Ovary (tissue), 10 donors: ENCODE measurements around the gene PXMP4. TPM values are rescaled to one million over a fixed set of nuclear protein-coding genes. Genes with fewer than 3 reads are reported as not detected.

ENCODE experiments used
- DNase-seq, 5 donors: peaks; one replicate each; pipeline ENCODE4 v3.0.0-alpha.2; 2019 to 2020
- H3K27ac ChIP-seq, 2 donors: fragments of 200-600 bp; one replicate each; pipeline versions ENCODE4 v1.5.1 to v1.8.0; 2019 to 2022
- H3K27me3 ChIP-seq: fragments of 200-600 bp; one replicate; pipeline ENCODE4 v1.8.0; 2022
- H3K36me3 ChIP-seq: fragments of 200-600 bp; sonication (generic); one replicate; pipeline ENCODE4 v1.5.1; 2019
- H3K4me1 ChIP-seq: one replicate; pipeline ENCODE4 v1.8.1; 2013; ENCODE audit warnings: mild to moderate bottlenecking, moderate library complexity; ENCODE audit not compliant: insufficient read depth
- H3K4me3 ChIP-seq: fragments of 200-600 bp; sonication (generic); one replicate; pipeline ENCODE4 v1.5.1; 2017
- H3K9me3 ChIP-seq, 2 donors: fragments of 200-600 bp in 1 of 2; sonication (generic) in 1 of 2; one replicate each; pipeline versions ENCODE4 v1.5.1 to v1.8.1; 2013 to 2019; ENCODE audit warnings: mild to moderate bottlenecking in 1 of 2, moderate library complexity in 1 of 2
- CTCF ChIP-seq, 3 donors: fragments of 450-650 bp in 2 of 3; fragments of 200-600 bp in 1 of 3; IDR thresholded peaks; one replicate each; pipeline versions ENCODE4 v1.5.1 to v1.8.0; 2016 to 2022; ENCODE audit warnings: antibody characterized with exemption in 3 of 3, mild to moderate bottlenecking in 1 of 3
- EP300 ChIP-seq: sonication (generic); formaldehyde crosslinking; IDR thresholded peaks from one replicate; pipeline ENCODE4 v1.6.1; 2017; ENCODE audit warnings: antibody characterized with exemption
- POLR2A ChIP-seq: fragments of 450-650 bp; IDR thresholded peaks from one replicate; pipeline ENCODE4 v1.6.1; 2017; ENCODE audit warnings: antibody characterized with exemption, mild to moderate bottlenecking, moderate library complexity
- WGBS, 3 donors: extraction: QIAGEN DNeasy Blood & Tissue Kit in 1 of 3; methylation state at CpG; one replicate each; pipeline versions ENCODE4 v1.1.5 to v1.1.7; 2013 to 2017; 5-methylcytosine and 5-hydroxymethylcytosine counted together
- intact Hi-C, 4 donors: fragments of 100-400 bp; cut with DNase I; formaldehyde crosslinking; loops; one replicate each; pipeline versions ENCODE4 v1.11.0 to v1.15.1; 2022 to 2023
- long read RNA-seq, 3 donors: library from polyadenylated mRNA in 2 of 3; unstranded in 2 of 3; transcript quantifications; one replicate each; pipeline ENCODE4 v2.0.0 and lab custom pipeline, GENCODE V29; 2021 to 2026
- polyA plus RNA-seq, 2 donors: library from polyadenylated mRNA; stranded (reverse); fragments of 200-250 nt in 1 of 2; fragments of 350-450 nt in 1 of 2; fragmentation: Illumina TruSeq in 1 of 2; extraction: RNeasy Lipid Tissue Mini Kit (QIAGEN cat#74804) in 1 of 2; gene quantifications; one replicate each; pipeline ENCODE4 v1.2.3, GENCODE V29; 2013 to 2014
- total RNA-seq, 7 donors: library from RNA; depleted of rRNA in 2 of 7; stranded (reverse); fragments of >200 nt in 2 of 7; fragmentation: NEBNext Ultra II Directional in 3 of 7; extraction: Animal tissue kit (Norgen Biotek cat#: 25700) in 3 of 7; gene quantifications; one replicate each; pipeline versions ENCODE4 v1.1.0 to v1.2.4, GENCODE V29; 2016 to 2023
- donor health status: DM: no; HTN: no; CAD: no; lungs with moderate emphysema.
- donor health status: DM: no; HTN: no; CAD: no.
- donor health status: Bipolar disorder and iron deficiency.
- donor health status: DM: yes; HTN: yes; CAD: no.
- donor health status: DM: no; HTN: no; CAD: no.
- donor health status: DM: yes; HTN: yes; CAD: no.

Gene PXMP4, protein sequence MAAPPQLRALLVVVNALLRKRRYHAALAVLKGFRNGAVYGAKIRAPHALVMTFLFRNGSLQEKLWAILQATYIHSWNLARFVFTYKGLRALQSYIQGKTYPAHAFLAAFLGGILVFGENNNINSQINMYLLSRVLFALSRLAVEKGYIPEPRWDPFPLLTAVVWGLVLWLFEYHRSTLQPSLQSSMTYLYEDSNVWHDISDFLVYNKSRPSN
- total RNA-seq: 10 to 100 TPM in 5 of 7 donors, 1 to 10 TPM in 2; 3.4 to 15.1 (median 11.8) TPM
- polyA plus RNA-seq: 1 to 10 TPM; 5.3 to 8.8 TPM
- long read RNA-seq, donor 1, full-length matches to known transcripts: 39 of 48 reads
- long read RNA-seq, donor 1, partial matches to known transcripts: 0 of 48 reads
- long read RNA-seq, donor 1, other reads (novel, unspliced or antisense): 9 of 48 reads
- long read RNA-seq, donor 2, full-length matches to known transcripts: 5 of 5 reads
- long read RNA-seq, donor 2, partial matches to known transcripts: 0 of 5 reads
- long read RNA-seq, donor 2, other reads (novel, unspliced or antisense): 0 of 5 reads
- long read RNA-seq, donor 3, full-length matches to known transcripts: 5 of 10 reads
- long read RNA-seq, donor 3, partial matches to known transcripts: 0 of 10 reads
- long read RNA-seq, donor 3, other reads (novel, unspliced or antisense): 5 of 10 reads

DNA sequence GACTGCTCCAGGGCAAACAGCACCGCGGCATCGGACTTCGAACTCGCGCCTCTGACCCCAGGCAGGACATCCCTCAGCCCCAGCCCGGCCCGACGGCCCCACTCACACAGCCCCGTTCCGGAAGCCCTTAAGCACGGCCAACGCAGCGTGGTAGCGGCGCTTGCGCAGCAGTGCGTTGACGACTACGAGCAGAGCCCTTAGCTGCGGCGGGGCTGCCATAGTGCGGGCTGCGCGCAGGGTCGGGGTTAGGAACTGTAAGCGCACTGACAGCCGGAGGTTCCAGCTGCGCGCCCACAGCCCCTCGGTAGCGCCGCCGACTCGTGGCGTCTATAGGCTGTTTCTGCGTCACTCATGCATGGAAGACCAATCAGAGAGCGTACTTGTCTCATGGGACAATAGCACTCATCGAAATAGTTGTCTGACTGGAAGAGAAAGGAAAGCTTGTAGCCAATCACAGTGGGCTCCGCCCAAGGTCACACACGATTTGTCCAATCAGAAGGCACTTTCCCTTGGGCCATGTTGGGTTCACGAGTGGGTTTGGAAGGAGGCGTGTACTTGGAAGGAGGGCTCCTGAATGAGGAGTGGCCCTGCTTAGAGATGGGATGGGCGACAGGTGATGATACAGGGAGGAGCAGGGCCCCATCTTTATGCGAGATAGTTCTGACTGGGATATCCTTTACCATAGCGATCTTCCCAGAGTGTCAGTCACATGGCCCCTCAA is at the start of gene PXMP4:
TSS of gene PXMP4 (minus strand) at position 322 of the 721 bp plus-strand sequence. CDS start at position 219, 103 bp downstream.
- no peak for TF ChIP-seq CTCF (IDR thresholded peaks at IDR 0.05)
- TF ChIP-seq POLR2A: no peak
- TF ChIP-seq EP300: no peak
- intact Hi-C loops: no loop called here
- Histone ChIP-seq H3K4me3 (peak within 1 kb of the TSS; percentile 78), H3K4me1 (peaks cover 12% of the 10 kb centered on the region), H3K36me3 (no peaks in the 10 kb centered on the region), H3K9me3 (no peaks in the 10 kb centered on the region), H3K27ac (peak within 1 kb of the TSS in 1 of 2 donors; percentile 24), H3K27me3 (no peaks in the 10 kb centered on the region)
- 1 to 3% (median 2%) methylated on average over 40 to 46 of the region's 46 CpGs for WGBS, 3 donors
- DNase-seq: peak; percentile 87 to 93 (median 91)

- intact Hi-C loops: no loop called here
- Histone ChIP-seq H3K9me3 (no peaks in the 10 kb centered on the region), H3K27ac (no peak overlapping the region), H3K4me1 (no peaks in the 10 kb centered on the region), H3K27me3 (no peaks in the 10 kb centered on the region), H3K4me3 (no peak overlapping the region), H3K36me3 (no peaks in the 10 kb centered on the region)
- TF ChIP-seq EP300 (no peak), CTCF (IDR thresholded peaks at IDR 0.05) (no peak), POLR2A (no peak)
- DNase-seq: no peak
- 81 to 90% (median 88%) methylated on average over 4 of the region's 4 CpGs for WGBS, 3 donors
Measured at GRCh38 chr20:33769043-33769442, 48.9 kb upstream of the PXMP4 start.

- H3K27ac ChIP-seq: no peak overlapping the region
Measured at GRCh38 chr20:33767777-33768138, 47.6 kb upstream of the PXMP4 start.

More at GRCh38 chr20:33767777-33768138, 47.6 kb upstream of the PXMP4 start:
- TF ChIP-seq CTCF (IDR thresholded peaks at IDR 0.05) (no peak), EP300 (no peak), POLR2A (no peak)
- H3K27me3 ChIP-seq: no peaks in the 10 kb centered on the region
- no peaks in the 10 kb centered on the region for H3K4me1 ChIP-seq
- intact Hi-C loops: no loop called here
- no peaks in the 10 kb centered on the region for H3K9me3 ChIP-seq
- no peak overlapping the region for H3K4me3 ChIP-seq
- 93 to 97% (median 93%) methylated on average over 2 of the region's 2 CpGs for whole genome bisulfite sequencing, 3 donors
- no peaks in the 10 kb centered on the region for H3K36me3 ChIP-seq
- DNase-seq: no peak
